WTC11 (cell line): ENCODE measurements around the gene ZSWIM3. TPM values are rescaled to one million over a fixed set of nuclear protein-coding genes. Genes with fewer than 3 reads are reported as not detected.

ENCODE experiments used
- CREB1 ChIP-seq: sonication (generic); formaldehyde crosslinking; IDR thresholded peaks from 2 replicates; pipeline ENCODE4 v1.8.0; 2023; ENCODE audit warnings: mild to moderate bottlenecking, missing genetic modification reagents
- CTCF ChIP-seq: fragments of 200-600 bp; IDR thresholded peaks from 2 replicates; pipeline ENCODE4 v1.8.0; 2022; ENCODE audit warnings: antibody characterized with exemption
- E2F4 ChIP-seq: sonication (generic); formaldehyde crosslinking; IDR thresholded peaks from 2 replicates; pipeline ENCODE4 v1.8.1; 2022; ENCODE audit warnings: low read depth, mild to moderate bottlenecking, moderate library complexity, missing genetic modification reagents, borderline replicate concordance
- FOXJ3 ChIP-seq: sonication (generic); formaldehyde crosslinking; IDR thresholded peaks from 2 replicates; pipeline ENCODE4 v1.9.0; 2021; ENCODE audit warnings: missing genetic modification reagents, mild to moderate bottlenecking, borderline replicate concordance
- IRF2 ChIP-seq: sonication (generic); formaldehyde crosslinking; IDR thresholded peaks from 2 replicates; pipeline ENCODE4 v1.8.0; 2022; ENCODE audit warnings: low read depth, missing genetic modification reagents, borderline replicate concordance
- JUN ChIP-seq: sonication (generic); formaldehyde crosslinking; IDR thresholded peaks from 2 replicates; pipeline ENCODE4 v1.8.0; 2023; ENCODE audit warnings: mild to moderate bottlenecking, missing genetic modification reagents
- MAX ChIP-seq: sonication (generic); formaldehyde crosslinking; IDR thresholded peaks from 2 replicates; pipeline ENCODE4 v1.8.0; 2022; ENCODE audit warnings: mild to moderate bottlenecking, missing genetic modification reagents
- NFATC4 ChIP-seq: fragments of 250-450 bp; sonication (Bioruptor Pico); IDR thresholded peaks from 2 replicates; pipeline ENCODE4 v1.9.0; 2021; ENCODE audit warnings: mild to moderate bottlenecking
- NFE2L1 ChIP-seq: sonication (generic); formaldehyde crosslinking; IDR thresholded peaks from 2 replicates; pipeline ENCODE4 v1.8.1; 2023; ENCODE audit warnings: missing genetic modification reagents
- RELA ChIP-seq: sonication (generic); formaldehyde crosslinking; IDR thresholded peaks from 2 replicates; pipeline ENCODE4 v1.8.1; 2022; ENCODE audit warnings: missing genetic modification reagents, mild to moderate bottlenecking, borderline replicate concordance
- RORB ChIP-seq: fragments of 250-450 bp; sonication (Bioruptor Pico); IDR thresholded peaks from 2 replicates; pipeline ENCODE4 v1.9.0; 2021; ENCODE audit warnings: mild to moderate bottlenecking
- SMAD3 ChIP-seq: sonication (generic); formaldehyde crosslinking; IDR thresholded peaks from 2 replicates; pipeline ENCODE4 v1.8.0; 2022; ENCODE audit warnings: missing genetic modification reagents, mild to moderate bottlenecking, borderline replicate concordance
- SOX15 ChIP-seq: fragments of 250-450 bp; sonication (Bioruptor Pico); IDR thresholded peaks from 2 replicates; pipeline ENCODE4 v1.9.0; 2021; ENCODE audit warnings: mild to moderate bottlenecking
- TCF7 ChIP-seq: sonication (generic); formaldehyde crosslinking; IDR thresholded peaks from 2 replicates; pipeline ENCODE4 v1.8.0; 2022; ENCODE audit warnings: mild to moderate bottlenecking, low read depth, missing genetic modification reagents, moderate library complexity
- TEAD1 ChIP-seq: sonication (generic); formaldehyde crosslinking; IDR thresholded peaks from 2 replicates; pipeline ENCODE4 v1.8.0; 2022; ENCODE audit warnings: mild to moderate bottlenecking, missing genetic modification reagents
- TEAD4 ChIP-seq: sonication (generic); formaldehyde crosslinking; IDR thresholded peaks from 2 replicates; pipeline ENCODE4 v1.8.0; 2022; ENCODE audit warnings: mild to moderate bottlenecking, missing genetic modification reagents
- TP53 ChIP-seq: sonication (generic); formaldehyde crosslinking; IDR thresholded peaks from 2 replicates; pipeline ENCODE4 v1.8.1; 2023; ENCODE audit warnings: mild to moderate bottlenecking, missing genetic modification reagents
- ZBTB43 ChIP-seq: sonication (generic); formaldehyde crosslinking; IDR thresholded peaks from 2 replicates; pipeline ENCODE4 v1.8.1; 2023; ENCODE audit warnings: mild to moderate bottlenecking, missing genetic modification reagents
- ZMAT4 ChIP-seq: fragments of 250-450 bp; sonication (Bioruptor Pico); IDR thresholded peaks from 2 replicates; pipeline ENCODE4 v1.9.0; 2021; ENCODE audit warnings: mild to moderate bottlenecking
- ZNF263 ChIP-seq: sonication (generic); formaldehyde crosslinking; IDR thresholded peaks from 2 replicates; pipeline ENCODE4 v1.8.1; 2022; ENCODE audit warnings: low read depth, mild to moderate bottlenecking, moderate library complexity, missing genetic modification reagents
- ZNF512 ChIP-seq: sonication (generic); formaldehyde crosslinking; IDR thresholded peaks from 2 replicates; pipeline ENCODE4 v1.8.1; 2022; ENCODE audit warnings: missing genetic modification reagents, borderline replicate concordance
- total RNA-seq: library from RNA; stranded (reverse); gene quantifications from 3 replicates; pipeline ENCODE4 v1.2.3, GENCODE V29; 2021
- TF ChIP-seq, protein P1 (sequence below): sonication (generic); formaldehyde crosslinking; IDR thresholded peaks from 2 replicates; pipeline ENCODE4 v1.8.1; 2023; ENCODE audit warnings: mild to moderate bottlenecking, missing genetic modification reagents, borderline replicate concordance
- TF ChIP-seq, protein P2 (sequence below): fragments of 250-450 bp; sonication (Bioruptor Pico); IDR thresholded peaks from 2 replicates; pipeline ENCODE4 v1.9.0; 2021; ENCODE audit warnings: mild to moderate bottlenecking

ZSWIM3 gene
- total RNA-seq, 1 experiment from 2014 or later, result 3.4 TPM

- TF ChIP-seq NFE2L1 (CRISPR knock-in tag) (no peak), TP53 (CRISPR knock-in tag) (peak; percentile 50; the same call in 1 of the 2 replicates), JUN (no peak), RORB (CRISPR knock-in tag) (no peak), TEAD4 (no peak), FOXJ3 (no peak), CTCF (peak; percentile 35; the same call in 1 of the 2 replicates), ZBTB43 (CRISPR knock-in tag) (no peak), TCF7 (CRISPR knock-in tag) (no peak; the same call in 1 of the 2 replicates), RELA (peak; percentile 56; the same call in 1 of the 2 replicates), ZNF512 (CRISPR knock-in tag) (no peak), ZNF263 (CRISPR knock-in tag) (no peak), ZMAT4 (CRISPR knock-in tag) (no peak), NFATC4 (CRISPR knock-in tag) (no peak), SOX15 (CRISPR knock-in tag) (no peak), TEAD1 (CRISPR knock-in tag) (peak; percentile 54; the same call in 1 of the 2 replicates), MAX (peak; percentile 92), IRF2 (CRISPR knock-in tag) (no peak), CREB1 (0 out of 2 replicates have a peak, but pooled peaks have one; percentile 44), E2F4 (CRISPR knock-in tag) (no peak), SMAD3 (CRISPR knock-in tag) (peak; percentile 42; the same call in 1 of the 2 replicates)
- TF ChIP-seq, protein P1, sequence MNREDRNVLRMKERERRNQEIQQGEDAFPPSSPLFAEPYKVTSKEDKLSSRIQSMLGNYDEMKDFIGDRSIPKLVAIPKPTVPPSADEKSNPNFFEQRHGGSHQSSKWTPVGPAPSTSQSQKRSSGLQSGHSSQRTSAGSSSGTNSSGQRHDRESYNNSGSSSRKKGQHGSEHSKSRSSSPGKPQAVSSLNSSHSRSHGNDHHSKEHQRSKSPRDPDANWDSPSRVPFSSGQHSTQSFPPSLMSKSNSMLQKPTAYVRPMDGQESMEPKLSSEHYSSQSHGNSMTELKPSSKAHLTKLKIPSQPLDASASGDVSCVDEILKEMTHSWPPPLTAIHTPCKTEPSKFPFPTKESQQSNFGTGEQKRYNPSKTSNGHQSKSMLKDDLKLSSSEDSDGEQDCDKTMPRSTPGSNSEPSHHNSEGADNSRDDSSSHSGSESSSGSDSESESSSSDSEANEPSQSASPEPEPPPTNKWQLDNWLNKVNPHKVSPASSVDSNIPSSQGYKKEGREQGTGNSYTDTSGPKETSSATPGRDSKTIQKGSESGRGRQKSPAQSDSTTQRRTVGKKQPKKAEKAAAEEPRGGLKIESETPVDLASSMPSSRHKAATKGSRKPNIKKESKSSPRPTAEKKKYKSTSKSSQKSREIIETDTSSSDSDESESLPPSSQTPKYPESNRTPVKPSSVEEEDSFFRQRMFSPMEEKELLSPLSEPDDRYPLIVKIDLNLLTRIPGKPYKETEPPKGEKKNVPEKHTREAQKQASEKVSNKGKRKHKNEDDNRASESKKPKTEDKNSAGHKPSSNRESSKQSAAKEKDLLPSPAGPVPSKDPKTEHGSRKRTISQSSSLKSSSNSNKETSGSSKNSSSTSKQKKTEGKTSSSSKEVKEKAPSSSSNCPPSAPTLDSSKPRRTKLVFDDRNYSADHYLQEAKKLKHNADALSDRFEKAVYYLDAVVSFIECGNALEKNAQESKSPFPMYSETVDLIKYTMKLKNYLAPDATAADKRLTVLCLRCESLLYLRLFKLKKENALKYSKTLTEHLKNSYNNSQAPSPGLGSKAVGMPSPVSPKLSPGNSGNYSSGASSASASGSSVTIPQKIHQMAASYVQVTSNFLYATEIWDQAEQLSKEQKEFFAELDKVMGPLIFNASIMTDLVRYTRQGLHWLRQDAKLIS (CRISPR knock-in tag), result 0 out of 2 replicates have a peak, but pooled peaks have one; percentile 15
- TF ChIP-seq, protein P2, sequence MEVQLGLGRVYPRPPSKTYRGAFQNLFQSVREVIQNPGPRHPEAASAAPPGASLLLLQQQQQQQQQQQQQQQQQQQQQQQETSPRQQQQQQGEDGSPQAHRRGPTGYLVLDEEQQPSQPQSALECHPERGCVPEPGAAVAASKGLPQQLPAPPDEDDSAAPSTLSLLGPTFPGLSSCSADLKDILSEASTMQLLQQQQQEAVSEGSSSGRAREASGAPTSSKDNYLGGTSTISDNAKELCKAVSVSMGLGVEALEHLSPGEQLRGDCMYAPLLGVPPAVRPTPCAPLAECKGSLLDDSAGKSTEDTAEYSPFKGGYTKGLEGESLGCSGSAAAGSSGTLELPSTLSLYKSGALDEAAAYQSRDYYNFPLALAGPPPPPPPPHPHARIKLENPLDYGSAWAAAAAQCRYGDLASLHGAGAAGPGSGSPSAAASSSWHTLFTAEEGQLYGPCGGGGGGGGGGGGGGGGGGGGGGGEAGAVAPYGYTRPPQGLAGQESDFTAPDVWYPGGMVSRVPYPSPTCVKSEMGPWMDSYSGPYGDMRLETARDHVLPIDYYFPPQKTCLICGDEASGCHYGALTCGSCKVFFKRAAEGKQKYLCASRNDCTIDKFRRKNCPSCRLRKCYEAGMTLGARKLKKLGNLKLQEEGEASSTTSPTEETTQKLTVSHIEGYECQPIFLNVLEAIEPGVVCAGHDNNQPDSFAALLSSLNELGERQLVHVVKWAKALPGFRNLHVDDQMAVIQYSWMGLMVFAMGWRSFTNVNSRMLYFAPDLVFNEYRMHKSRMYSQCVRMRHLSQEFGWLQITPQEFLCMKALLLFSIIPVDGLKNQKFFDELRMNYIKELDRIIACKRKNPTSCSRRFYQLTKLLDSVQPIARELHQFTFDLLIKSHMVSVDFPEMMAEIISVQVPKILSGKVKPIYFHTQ (CRISPR knock-in tag), result no peak
- TF ChIP-seq, all 79 proteins: peak for 15
These were observed 32.9 kb downstream of the ZSWIM3 start (continued) for GRCh38 chr20:45890077-45890984.
